Activated CD4-positive, alpha-beta T cell treated with anti-CD3 and anti-CD28 coated beads, Interleukin-2, amount 50 U/mL, for 1 hour (primary cell): ENCODE results near the gene CCDC170.

ENCODE experiments used
- DNase-seq: peaks from one replicate; pipeline ENCODE4 v3.0.0-alpha.2; 2020

Gene CCDC170

GRCh38 chr6:151618717-151619116, 124.9 kb downstream of the CCDC170 start:
- DNase-seq: no peak

GRCh38 chr6:151620179-151620578, 126.4 kb downstream of the CCDC170 start:
- no peak for DNase-seq

GRCh38 chr6:151624071-151624470, 130.3 kb downstream of the CCDC170 start:
- DNase-seq: no peak

- no peak for DNase-seq
Observed at GRCh38 chr6:151624481-151624880, 130.7 kb downstream of the CCDC170 start.

GRCh38 chr6:151624900-151625536, 131.2 kb downstream of the CCDC170 start:
- no peak for DNase-seq

- DNase-seq: no peak
Observed at GRCh38 chr6:151627689-151628444, 134.1 kb downstream of the CCDC170 start.

- no peak for DNase-seq
Observed at GRCh38 chr6:151629791-151630190, 136.0 kb downstream of the CCDC170 start.

- no peak for DNase-seq
Observed at GRCh38 chr6:151630387-151630786, 136.6 kb downstream of the CCDC170 start.

- DNase-seq: no peak
Observed at GRCh38 chr6:151630991-151631655, 137.3 kb downstream of the CCDC170 start.

GRCh38 chr6:151632415-151632987, 138.7 kb downstream of the CCDC170 start:
- DNase-seq: no peak

- no peak for DNase-seq
Observed at GRCh38 chr6:151633526-151634335, 139.9 kb downstream of the CCDC170 start.

GRCh38 chr6:151634336-151634720, 140.5 kb downstream of the CCDC170 start:
- DNase-seq: no peak

GRCh38 chr6:151635741-151636140, 141.9 kb downstream of the CCDC170 start:
- DNase-seq: no peak

- no peak for DNase-seq
Observed at GRCh38 chr6:151637814-151638213, 144.0 kb downstream of the CCDC170 start.

- DNase-seq: no peak
Observed at GRCh38 chr6:151639750-151640149, 145.9 kb downstream of the CCDC170 start.

- DNase-seq: no peak
Observed at GRCh38 chr6:151641028-151641427, 147.2 kb downstream of the CCDC170 start.

GRCh38 chr6:151647976-151648639, 154.3 kb downstream of the CCDC170 start:
- DNase-seq: no peak

GRCh38 chr6:151649835-151650234, 156.0 kb downstream of the CCDC170 start:
- DNase-seq: no peak

- DNase-seq: no peak
Observed at GRCh38 chr6:151651639-151652038, 157.8 kb downstream of the CCDC170 start.

- DNase-seq: no peak
Observed at GRCh38 chr6:151652325-151652724, 158.5 kb downstream of the CCDC170 start.

- no peak for DNase-seq
Observed at GRCh38 chr6:151655099-151655498, 161.3 kb downstream of the CCDC170 start.

- DNase-seq: no peak
Observed at GRCh38 chr6:151656392-151656791, 162.6 kb downstream of the CCDC170 start.
